GM19438 (cell line): Measurements from ENCODE around the gene IDI1.
"Not testable (repeated sequence)": the region's sequence is repeated elsewhere in the genome, so short reads cannot be mapped to it uniquely, and the experiment has no call there.

Experiments used
- ATAC-seq: cut with Tn5 transposase; IDR thresholded peaks from one replicate; pipeline ENCODE4 v1.9.1; 2021; ENCODE audit warnings: low read depth; ENCODE audit not compliant: unreplicated experiment

IDI1 gene

GRCh38 chr10:1064964-1065247, 16.0 kb upstream of the IDI1 start:
- ATAC-seq, result no peak

DNA sequence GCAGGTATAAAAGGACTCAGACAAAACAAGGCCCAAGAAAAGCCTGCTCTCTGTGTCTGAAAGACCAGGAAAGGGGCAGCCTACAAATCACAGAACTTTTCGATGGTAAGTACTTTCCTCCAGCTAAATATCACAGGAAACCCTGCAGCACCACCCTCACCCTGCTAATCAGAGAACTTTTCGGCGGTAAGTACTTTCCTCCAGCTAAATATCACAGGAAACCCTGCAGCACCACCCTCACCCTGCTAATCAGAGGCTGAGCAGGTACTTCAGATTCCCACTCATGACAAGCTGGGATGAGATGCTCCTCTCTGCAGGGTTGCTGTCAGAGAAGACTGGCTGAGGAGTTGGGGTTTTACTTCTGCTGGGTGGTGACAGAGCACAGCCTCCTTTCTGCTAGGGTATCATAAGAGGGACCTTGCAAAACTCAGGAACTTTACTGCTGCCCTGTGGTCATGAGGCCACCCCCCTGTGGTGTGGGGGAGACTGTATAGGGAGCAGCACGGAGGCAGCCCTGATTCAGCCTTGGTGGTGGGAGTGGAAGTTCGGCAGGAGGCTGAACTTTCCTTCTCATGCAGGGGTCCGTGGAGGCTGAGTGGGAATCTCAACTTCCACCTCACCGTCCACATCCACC, 14.4 kb upstream of the IDI1 start:
- ATAC-seq, result no peak

DNA sequence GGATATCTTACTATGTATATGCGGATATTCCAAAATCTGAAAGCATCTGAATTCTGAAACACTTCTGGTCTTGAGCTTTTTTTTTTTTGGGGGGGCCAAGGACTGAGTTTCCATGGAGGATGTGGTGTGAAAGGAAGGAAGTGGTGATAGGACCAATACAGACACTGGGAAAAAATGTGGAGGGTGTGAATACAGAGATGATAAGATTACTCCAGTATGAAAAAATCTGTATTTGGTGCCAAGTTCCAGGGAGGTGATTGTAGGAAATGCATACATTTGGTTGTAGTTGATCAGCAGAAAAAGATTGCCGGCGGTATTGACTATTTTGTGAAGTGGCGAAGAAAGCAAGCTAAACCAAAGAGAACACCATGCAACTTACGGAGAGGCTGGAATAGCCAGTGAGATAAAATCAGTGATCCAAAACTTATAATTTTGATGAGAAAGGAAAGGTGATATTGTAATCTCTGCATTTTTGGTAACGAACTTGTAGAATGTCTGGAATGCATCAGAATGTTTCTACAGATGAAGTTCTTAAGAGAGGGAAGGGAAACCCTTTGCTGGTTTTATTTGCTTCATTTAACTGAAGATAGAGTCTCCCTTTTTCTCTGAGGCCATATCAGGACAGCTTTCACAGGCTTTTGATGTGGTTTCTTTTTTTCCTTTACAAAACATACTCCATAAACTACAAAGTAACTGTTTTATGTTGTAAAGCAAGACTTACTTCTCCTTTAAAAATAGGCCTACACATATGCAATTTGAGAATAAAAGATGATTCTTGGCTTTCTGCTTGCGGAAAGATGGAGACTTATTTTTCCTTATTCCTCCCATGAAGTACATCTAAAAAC, 13.2 kb upstream of the IDI1 start:
- no peak for ATAC-seq

DNA sequence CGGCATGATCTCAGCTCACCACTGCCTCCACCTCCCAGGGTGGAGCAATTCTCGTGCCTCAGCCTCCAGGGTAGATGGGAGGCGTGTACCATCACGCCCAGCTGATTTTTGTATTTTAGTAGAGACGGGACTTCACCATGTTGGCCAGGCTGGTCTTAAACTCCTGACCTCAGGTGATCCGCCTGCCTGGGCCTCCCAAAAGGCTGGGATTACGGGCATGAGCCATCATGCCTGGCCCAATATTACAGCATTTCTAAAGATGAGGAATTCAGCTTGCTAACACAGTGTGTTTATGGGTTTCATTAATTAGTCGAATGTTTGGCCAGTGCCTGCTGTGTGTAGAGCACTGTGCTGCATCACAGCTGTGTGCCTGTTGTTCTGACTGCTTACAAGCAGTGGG, 11.0 kb upstream of the IDI1 start:
- no peak for ATAC-seq

DNA sequence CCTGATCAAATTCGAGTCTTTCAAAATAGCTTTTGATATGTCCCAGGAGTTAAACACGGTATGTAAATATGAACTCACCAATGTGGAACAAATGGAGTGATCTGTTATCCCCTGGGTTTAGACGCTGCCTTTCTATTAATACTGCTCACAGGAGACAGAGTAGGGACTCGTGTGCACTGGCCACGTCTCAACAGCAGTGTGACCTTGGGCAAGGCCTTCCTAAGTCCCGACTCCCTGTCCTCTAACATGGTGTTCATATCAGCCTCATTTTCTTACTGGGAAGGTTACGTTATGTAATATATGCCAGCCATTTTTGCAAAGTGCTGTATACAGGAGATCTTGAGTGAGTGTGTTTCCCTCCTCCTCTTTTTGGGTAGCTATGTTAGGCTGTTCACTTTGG, 9.1 kb upstream of the IDI1 start:
- no peak for ATAC-seq

DNA sequence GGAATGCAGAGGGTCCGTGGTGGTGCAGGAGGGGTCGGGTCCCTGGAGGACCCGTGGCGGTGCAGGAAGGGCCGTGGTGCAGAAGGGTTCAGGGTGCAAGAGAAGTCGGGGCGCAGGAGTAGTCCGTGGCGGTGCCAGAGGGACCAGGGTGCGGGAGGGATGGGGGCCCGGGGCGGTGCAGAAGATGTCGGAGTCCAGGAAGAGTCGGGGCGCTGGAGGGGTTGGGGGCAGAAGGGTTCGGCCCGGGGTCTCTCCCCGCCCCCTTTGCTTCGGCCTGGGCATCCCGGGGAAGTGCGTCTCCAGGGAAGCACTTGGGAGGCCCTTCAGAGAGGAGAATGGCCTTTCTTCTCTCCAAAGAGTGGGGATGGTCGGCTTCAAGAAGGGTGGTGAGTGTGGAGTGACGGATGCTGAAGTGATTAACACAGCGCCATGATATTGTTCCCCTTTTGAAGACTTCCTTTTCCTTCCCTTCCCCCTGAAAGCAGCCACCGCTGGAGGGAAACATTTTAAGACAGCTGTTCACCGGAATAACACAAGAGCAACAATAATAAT, 8.3 kb upstream of the IDI1 start:
- peak; percentile 13 for ATAC-seq

DNA sequence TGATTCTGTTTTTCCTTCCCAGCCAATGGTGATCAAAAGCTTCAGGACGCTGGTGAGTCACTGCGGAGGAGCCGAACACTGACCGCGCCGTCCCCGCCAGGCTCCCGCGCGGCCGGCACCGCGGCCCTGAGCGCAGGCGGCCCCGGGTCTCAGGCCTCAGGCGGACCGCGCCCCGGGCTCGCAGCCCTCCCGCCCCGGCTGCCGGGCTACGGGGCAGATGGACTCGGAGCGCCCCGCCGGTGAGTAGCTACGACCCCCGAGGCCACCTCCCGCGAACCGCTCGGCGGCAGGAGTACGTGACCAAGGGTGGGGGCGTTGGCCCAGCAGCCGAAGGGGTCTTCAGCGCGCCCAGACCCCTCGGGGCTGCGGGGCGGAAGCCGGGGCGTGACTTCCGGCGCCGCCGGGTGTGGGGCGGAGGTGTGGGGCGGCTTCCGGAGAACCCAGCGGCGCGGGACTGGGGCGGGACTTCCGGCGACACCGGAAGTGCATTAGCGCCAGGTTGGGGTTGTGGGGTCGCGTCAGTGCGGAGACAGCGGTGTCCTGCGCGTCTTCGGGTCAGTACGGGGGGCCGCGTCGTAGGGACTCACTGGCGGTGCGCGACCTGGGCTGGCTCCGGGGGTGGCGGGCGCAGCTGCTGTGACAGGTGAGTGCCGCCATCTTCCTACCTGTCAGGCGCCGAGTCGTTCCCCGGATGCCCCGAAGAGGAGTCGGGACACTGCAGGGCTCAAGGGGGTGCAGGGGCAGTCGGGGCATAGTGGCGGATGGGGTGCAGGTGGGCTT, 7.6 kb upstream of the IDI1 start, which contains the start of gene WDR37:
Gene WDR37, plus strand, starts transcription at position 60 of the 780 bp plus-strand sequence. CDS start 15,771 bp downstream, outside the sequence.
- peak; percentile 93 for ATAC-seq

DNA sequence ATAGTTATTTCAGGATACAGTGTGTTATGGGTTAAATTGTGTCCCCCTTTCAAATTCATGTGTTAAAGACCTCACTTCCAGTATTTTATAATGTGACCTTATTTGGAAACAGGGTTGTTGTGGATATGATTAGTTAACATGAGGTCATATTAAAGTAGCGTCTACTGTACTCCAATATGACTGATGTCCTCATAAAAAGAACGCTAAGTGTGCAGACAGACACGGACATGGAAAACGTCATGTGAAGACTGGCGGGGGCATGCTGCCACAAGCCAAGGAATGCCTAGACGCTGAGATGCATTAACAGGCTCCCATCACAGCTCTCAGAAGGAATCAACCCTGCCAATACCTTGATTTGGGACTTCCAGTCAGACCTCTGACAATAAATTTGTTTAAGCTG, 5.8 kb upstream of the IDI1 start:
- ATAC-seq, result no peak

DNA sequence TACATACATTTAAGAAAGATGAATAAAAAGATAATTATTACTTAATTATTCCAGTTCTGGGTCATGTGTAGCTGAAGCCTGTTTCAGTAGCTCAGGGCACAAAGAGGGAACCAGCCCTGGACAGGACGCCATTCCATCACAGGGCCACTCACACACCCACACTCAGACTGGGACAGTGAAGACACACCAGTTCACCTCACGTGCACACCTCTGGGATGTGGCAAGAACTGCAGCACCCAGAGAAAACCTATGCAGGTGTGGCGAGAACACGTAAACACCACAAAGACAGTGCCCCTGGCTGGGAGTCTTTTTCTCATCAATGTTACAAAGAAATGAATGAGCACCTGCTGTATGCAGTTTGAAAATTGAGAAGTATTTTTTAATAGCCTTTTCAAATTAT, 1.6 kb upstream of the IDI1 start:
- no peak for ATAC-seq

DNA sequence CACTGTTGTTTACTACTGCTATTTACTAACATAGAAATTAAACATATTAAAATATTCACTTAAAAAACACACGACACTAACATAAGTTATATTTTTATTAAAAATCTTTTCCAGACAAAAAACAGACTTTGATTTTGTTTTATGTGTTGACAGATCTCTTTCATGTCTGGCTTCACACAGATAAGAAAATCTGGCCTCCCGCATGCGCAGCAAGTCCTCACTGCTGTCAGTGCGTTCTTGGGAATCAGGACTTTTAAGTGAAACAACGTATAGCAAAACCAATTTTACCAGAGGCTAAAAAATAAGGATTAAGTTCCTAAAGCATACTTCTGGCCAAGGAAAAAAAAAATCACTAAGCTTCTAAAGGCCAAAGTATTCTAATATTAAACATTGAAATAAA, 1.2 kb upstream of the IDI1 start:
- no peak for ATAC-seq

GRCh38 chr10:1049425-1049958, 573 bp upstream of the IDI1 start:
- peak; percentile 1 for ATAC-seq

DNA sequence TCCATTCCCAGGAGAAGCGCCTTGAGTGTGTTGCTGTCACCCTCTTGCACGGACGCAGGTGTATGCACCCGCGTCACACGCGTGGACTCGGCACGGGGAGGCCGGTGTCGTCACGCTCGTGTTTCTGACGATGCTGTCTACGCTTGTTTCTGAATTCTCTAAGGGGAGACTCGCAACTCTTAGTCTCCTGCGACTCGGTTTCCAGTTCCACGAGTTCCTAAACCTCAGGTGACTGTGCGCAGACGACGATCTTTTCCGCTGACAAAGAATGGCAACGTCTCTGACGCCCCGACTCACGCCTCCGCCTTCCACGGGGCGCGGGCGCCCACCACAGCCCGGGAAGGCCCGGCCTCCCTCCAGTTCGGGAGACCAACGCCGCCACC, 579 bp downstream of the IDI1 start:
- peak; percentile 10 for ATAC-seq

DNA sequence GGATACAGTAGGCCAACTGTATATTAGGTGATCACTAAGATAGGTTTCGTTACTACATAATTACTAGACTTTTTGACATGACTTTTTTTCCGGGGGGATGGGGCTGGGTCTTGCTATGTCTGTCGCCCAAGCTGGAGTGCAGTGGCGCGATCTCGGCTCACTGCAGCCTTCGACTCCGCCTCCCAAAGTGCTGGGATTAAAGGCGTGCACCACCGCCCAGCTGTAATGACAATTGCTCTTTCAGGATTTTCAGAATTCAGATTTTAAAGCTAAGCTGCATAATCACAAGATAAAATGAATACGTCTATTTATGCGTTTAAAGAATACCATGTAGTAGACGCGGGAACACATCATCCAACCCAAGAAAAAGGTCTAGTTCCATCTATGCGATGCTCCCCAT, 982 bp downstream of the IDI1 start:
- no peak for ATAC-seq

DNA sequence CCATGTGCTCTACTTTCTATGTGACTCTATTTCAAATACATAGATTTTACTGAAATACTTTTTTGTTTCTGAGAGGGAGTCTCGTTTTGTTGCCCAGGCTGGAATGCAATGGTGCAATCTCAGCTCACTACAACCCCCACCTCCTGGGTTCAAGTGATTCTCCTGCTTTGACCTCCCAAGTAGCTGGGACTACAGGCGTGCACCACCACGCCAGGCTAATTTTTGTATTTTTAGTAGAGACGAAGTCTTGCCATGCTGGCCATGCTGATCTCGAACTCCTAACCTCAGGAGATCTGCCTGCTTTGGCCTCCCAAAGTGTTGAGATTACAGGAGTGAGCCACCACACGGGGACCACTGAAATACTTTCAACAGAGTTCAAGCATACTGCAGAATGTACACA, 3.5 kb downstream of the IDI1 start:
- no peak for ATAC-seq

DNA sequence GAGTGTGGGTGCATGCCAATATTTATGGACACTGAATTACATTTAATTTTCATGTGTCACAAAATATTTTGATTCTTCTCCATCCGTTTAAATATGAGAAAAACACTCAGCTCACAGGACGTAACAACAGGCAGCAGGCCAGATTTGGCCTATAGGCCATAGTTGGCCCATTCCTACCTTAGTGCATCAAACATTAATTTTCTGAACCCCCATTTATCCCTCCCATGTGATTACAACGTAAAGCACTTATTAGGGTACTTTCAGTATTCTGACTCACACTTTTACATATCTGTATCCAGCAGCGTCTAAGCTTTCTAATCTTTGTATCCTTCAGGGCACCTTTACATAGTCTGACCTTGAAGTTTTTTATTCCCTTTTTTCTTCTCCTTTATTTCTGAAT, 4.0 kb downstream of the IDI1 start:
- no peak for ATAC-seq

DNA sequence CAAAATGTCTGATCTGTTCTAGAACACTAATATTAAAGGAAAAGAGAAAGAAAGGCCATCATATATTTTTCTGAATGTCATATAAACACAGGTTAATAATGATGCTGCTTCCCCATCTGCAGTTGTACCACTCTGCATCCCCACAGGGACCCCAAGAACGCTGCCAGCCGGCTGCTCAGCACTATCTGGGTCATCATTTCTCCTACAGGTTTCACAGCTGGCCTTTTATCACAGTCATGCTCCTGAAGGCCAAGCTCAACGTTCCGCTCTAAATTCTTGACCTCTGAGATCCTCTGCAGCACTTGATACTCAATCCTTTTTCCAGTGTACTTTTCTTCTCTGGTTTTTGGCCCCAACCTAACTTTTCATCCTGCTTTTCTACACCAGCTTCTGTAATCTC, 4.8 kb downstream of the IDI1 start:
- no peak for ATAC-seq

- peak; percentile 49 for ATAC-seq
Observed at GRCh38 chr10:1043532-1043995, 5.4 kb downstream of the IDI1 start.

DNA sequence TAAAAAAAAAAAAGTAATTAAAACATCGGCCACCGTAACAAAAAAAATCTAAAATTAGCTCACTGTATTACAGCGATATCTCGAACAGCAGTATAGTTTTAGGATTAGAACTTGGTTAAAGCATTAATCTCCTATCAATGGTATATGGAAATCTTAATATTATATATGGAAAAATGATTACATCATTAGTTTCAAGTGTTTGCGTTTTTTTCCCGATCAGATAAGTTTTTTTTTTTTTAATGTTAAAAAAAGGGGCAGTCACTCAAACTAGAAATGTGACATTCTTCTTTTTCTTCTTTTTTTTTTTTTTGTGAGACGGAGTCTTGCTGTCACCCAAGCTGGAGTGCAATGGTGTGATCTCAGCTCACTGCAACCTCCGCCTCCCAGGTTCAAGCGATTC, 7.4 kb downstream of the IDI1 start:
- no peak for ATAC-seq

DNA sequence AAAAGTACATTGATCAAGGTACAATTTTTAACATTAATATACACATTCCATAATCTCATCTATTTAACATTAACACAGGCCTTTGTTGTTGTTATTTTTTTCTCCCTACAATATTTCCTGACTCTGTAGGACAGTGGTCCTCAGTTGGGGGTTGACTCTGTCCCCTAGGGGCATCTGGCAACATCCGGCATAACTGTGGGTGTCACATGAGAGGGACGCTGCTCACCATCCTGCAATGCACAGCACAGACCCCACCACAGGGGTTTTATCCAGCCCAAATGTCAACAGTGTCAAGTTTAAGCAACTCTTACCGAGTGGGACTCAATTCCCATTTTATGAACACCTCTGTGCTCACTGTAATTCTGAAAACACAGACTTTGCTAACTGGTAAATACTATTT, 8.8 kb downstream of the IDI1 start:
- ATAC-seq, result no peak

DNA sequence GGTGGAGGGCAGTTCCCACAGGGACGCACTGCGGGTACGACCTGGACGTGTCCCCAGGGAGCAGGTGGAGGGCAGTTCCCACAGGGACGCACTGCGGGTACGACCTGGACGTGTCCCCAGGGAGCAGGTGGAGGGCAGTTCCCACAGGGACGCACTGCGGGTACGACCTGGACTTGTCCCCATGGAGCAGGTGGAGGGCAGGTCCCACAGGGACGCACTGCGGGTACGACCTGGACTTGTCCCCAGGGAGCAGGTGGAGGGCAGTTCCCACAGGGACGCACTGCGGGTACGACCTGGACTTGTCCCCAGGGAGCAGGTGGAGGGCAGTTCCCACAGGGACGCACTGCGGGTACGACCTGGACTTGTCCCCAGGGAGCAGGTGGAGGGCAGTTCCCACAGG, 10.2 kb downstream of the IDI1 start:
- ATAC-seq, result not testable (repeated sequence)

- ATAC-seq, result no peak
Observed at GRCh38 chr10:1037098-1037497, 11.8 kb downstream of the IDI1 start.
